ENCODE data around the gene IPO7. TPM values are rescaled to one million over a fixed set of nuclear protein-coding genes. Genes with fewer than 3 reads are reported as not detected.

Gene IPO7
- total and polyA plus RNA-seq, 2 donors (not counting 3 experiments of a cell fraction or from before 2014, with no cell fraction given), result 32.9 to 170 TPM

- ChIA-PET CTCF (interaction anchor here (1.2 kb wide), 1 partner anchor 10 kb away, joined by 3 read pairs; no protein-coding TSS in a partner anchor), POLR2A (no interaction called here)
- Histone ChIP-seq H3K9me3 (replicated peaks; ENCODE audit: control insufficient read depth, insufficient read depth, low read length) (no peaks in the 10 kb centered on the region), H3K9me1 (replicated peaks; ENCODE audit: control insufficient read depth, extremely low read depth, insufficient read depth, low read length) (no peaks in the 10 kb centered on the region), H3K4me1 (ENCODE audit: control insufficient read depth, extremely low read depth, insufficient read depth, low read length) (peaks cover 9% of the 10 kb centered on the region), H3K27ac (ENCODE audit: insufficient read depth, low read depth, low read length) (no peak overlapping the region), H3K27me3 (ENCODE audit: control insufficient read depth in 2 of 2, insufficient read depth in 2 of 2, low read length in 2 of 2) (no peaks in the 10 kb centered on the region), H3K4me2 (ENCODE audit: insufficient read depth, low read length) (no peak overlapping the region), H3K36me3 (ENCODE audit: control insufficient read depth in 2 of 2, extremely low read depth in 1 of 2, insufficient read depth in 2 of 2, low read length in 2 of 2) (no peaks in the 10 kb centered on the region), H3K4me3 (replicated peaks in 1 of 3; ENCODE audit: insufficient read depth in 1 of 3, low read depth in 1 of 3, low read length in 3 of 3) (no peak overlapping the region), H3K9ac (replicated peaks; ENCODE audit: extremely low read depth, insufficient read depth, low read length) (no peak overlapping the region), H3K79me2 (ENCODE audit: control insufficient read depth, insufficient read depth, low read length) (no peaks in the 10 kb centered on the region), H4K20me1 (replicated peaks; ENCODE audit: control insufficient read depth, extremely low read depth, insufficient read depth, low read length) (no peaks in the 10 kb centered on the region), H2AFZ (ENCODE audit: low read depth, low read length) (no peak overlapping the region)
- no TSS peak for BruUV-seq (replicated peaks)
- dilution Hi-C loops (cut with MboI; ENCODE audit: extremely low pct_ligation_motif_present, low sequenced_read_pairs) (no loop called here), intact Hi-C loops (cut with micrococcal nuclease) (no loop called here)
- DNase-seq (ENCODE audit: low read depth, low spot score) (no peak), FAIRE-seq (no peak)
- TF ChIP-seq CTCF (IDR thresholded peaks at IDR 0.05; ENCODE audit: extremely low read depth in 1 of 2, insufficient read depth in 1 of 2, low read depth in 1 of 2, low read length in 2 of 2), result no peak
- TF ChIP-seq JUN (IDR thresholded peaks at IDR 0.05; ENCODE audit: borderline replicate concordance, insufficient read depth, insufficient read length, low read depth), result no peak
- no peak for TF ChIP-seq POLR2A (IDR thresholded peaks at IDR 0.05; ENCODE audit: low read depth, low read length)
- TF ChIP-seq POLR2AphosphoS5 (IDR thresholded peaks at IDR 0.05; ENCODE audit: insufficient read depth, low read depth, low read length), result no peak
- no peak for TF ChIP-seq MYC (IDR thresholded peaks at IDR 0.05; ENCODE audit: low read depth, low read length)
- TF ChIP-seq MAX (IDR thresholded peaks at IDR 0.05; ENCODE audit: insufficient read depth, insufficient read length), result no peak
- no peak for TF ChIP-seq GATA2 (IDR thresholded peaks at IDR 0.05; ENCODE audit: insufficient read depth, insufficient read length, low read depth, low read length)
- TF ChIP-seq EZH2 (IDR thresholded peaks at IDR 0.05; ENCODE audit: borderline replicate concordance, low read depth, low read length, severe bottlenecking), result no peak
- TF ChIP-seq FOS (IDR thresholded peaks at IDR 0.05; ENCODE audit: borderline replicate concordance, insufficient read depth, low read length), result no peak
Measured at GRCh38 chr11:9367551-9367950, 16.9 kb upstream of the IPO7 start.
